Measurements from ENCODE around the gene GPANK1. TPM values are rescaled to one million over a fixed set of nuclear protein-coding genes. Genes with fewer than 3 reads are reported as not detected.
"Not testable (repeated sequence)": the region's sequence is repeated elsewhere in the genome, so short reads cannot be mapped to it uniquely, and the experiment has no call there.

GPANK1 gene
- total RNA-seq (10 to 100 TPM in 1 of 2 donors, 1 to 10 TPM in 1; 9.2 to 11.9 TPM), total RNA-seq (26.5 to 26.8 reads per million in 2 donors)

- ATAC-seq, result peak; percentile 50
- Mint-ChIP-seq H3K27me3 (no peaks in the 10 kb centered on the region), H3K4me1 (peaks cover 46% of the 10 kb centered on the region), H3K27ac (peak within 1 kb of the TSS; percentile 97), H3K4me3 (peak within 1 kb of the TSS; percentile 97), H3K36me3 (ENCODE audit: low read depth) (peaks cover 9% of the 10 kb centered on the region)
- no peaks in the 10 kb centered on the region for H3K9me3 ChIP-seq (ENCODE audit: control insufficient read depth, low read length, poor library complexity, severe bottlenecking)
- peak; percentile 77 to 83 (median 80) for DNase-seq
These were observed at the start of gene GPANK1 for GRCh38 chr6:31664790-31665500. Gene GPANK1 (minus strand): TSS chr6:31664997. CDS start chr6:31664478, 519 bp downstream.

DNA sequence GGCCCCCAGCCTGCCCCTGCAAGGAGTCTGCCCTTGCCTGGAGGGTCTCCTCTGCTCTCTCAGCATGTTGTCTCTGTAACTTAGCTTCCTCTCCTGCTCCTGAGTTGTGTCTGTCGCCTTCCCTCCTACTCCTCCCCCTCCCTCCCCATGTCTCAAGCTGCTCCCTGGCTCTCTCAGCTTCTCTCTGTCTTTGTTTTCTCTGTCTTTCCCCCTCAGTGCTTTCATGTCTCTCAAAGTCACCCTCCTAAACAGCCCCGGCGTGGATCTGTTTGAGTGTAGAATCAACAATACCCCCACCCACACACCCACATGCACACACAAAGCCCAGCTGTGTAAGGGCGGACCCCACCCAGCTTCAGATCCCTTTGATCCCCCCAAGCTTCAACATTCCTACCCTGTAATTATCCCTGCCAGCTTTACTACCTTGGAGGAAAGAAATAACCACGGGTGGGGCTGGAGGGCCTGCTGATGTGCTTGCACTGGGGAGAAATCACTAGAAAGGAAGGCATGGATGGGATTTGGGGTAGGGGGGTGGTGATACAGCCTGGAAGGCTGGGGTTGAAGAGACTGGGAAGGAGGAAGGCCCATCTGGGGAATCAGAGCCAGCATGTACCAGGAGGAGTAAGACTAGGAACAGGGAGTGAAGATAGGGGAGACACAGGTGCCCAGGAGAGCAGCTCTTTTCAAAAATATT, 49.3 kb upstream of the GPANK1 start:
- DNase-seq (no peak), ATAC-seq (no peak)
- no peaks in the 10 kb centered on the region for H3K36me3 Mint-ChIP-seq (ENCODE audit: low read depth)
- H3K9me3 ChIP-seq (ENCODE audit: control insufficient read depth, low read length, poor library complexity, severe bottlenecking), result no peaks in the 10 kb centered on the region
- H3K4me3 Mint-ChIP-seq, result no peak overlapping the region
- H3K27ac Mint-ChIP-seq, result no peak overlapping the region
- H3K4me1 Mint-ChIP-seq, result peaks cover 24% of the 10 kb centered on the region
- peaks cover 10% of the 10 kb centered on the region for H3K27me3 Mint-ChIP-seq

GRCh38 chr6:31713465-31713864, 48.7 kb upstream of the GPANK1 start:
- H3K4me3 Mint-ChIP-seq, result no peak overlapping the region
- H3K36me3 Mint-ChIP-seq (ENCODE audit: low read depth), result no peaks in the 10 kb centered on the region
- peaks cover 10% of the 10 kb centered on the region for H3K27me3 Mint-ChIP-seq
- H3K9me3 ChIP-seq (ENCODE audit: control insufficient read depth, low read length, poor library complexity, severe bottlenecking), result no peaks in the 10 kb centered on the region
- no peak overlapping the region for H3K27ac Mint-ChIP-seq
- ATAC-seq (no peak), DNase-seq (no peak)
- peaks cover 19% of the 10 kb centered on the region for H3K4me1 Mint-ChIP-seq

GRCh38 chr6:31712296-31712695, 47.5 kb upstream of the GPANK1 start:
- H3K27ac Mint-ChIP-seq, result no peak overlapping the region
- H3K4me1 Mint-ChIP-seq, result peaks cover 19% of the 10 kb centered on the region
- H3K36me3 Mint-ChIP-seq (ENCODE audit: low read depth), result no peaks in the 10 kb centered on the region
- DNase-seq (no peak), ATAC-seq (peak; percentile 64)
- H3K4me3 Mint-ChIP-seq, result no peak overlapping the region
- H3K27me3 Mint-ChIP-seq, result peaks cover 10% of the 10 kb centered on the region
- H3K9me3 ChIP-seq (ENCODE audit: control insufficient read depth, low read length, poor library complexity, severe bottlenecking), result no peaks in the 10 kb centered on the region

DNA sequence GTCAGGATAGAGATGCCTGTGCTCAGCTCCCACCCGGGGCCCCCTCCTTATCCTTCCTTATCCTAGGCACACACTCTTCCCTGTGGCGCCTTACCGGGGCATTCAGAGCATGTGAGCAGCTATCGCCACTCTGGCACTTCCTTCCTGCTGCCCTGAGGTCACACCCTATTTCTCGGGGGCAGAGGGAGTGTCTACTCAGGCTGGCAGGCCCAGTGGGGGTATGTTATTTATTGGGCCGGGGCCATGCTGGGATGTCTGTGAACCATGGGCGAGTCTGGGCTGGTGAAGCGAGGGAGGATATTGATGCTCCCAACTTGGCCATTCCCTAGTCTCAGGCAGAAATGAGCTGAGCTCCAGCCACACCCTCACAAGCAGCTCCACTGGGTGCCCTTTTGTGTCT, 46.4 kb upstream of the GPANK1 start:
- no peaks in the 10 kb centered on the region for H3K9me3 ChIP-seq (ENCODE audit: control insufficient read depth, low read length, poor library complexity, severe bottlenecking)
- Mint-ChIP-seq H3K27me3 (peaks cover 10% of the 10 kb centered on the region), H3K4me1 (peaks cover 19% of the 10 kb centered on the region), H3K36me3 (ENCODE audit: low read depth) (no peaks in the 10 kb centered on the region), H3K4me3 (no peak overlapping the region), H3K27ac (peak overlapping the region; percentile 63)
- DNase-seq, result no peak
- no peak for ATAC-seq

DNA sequence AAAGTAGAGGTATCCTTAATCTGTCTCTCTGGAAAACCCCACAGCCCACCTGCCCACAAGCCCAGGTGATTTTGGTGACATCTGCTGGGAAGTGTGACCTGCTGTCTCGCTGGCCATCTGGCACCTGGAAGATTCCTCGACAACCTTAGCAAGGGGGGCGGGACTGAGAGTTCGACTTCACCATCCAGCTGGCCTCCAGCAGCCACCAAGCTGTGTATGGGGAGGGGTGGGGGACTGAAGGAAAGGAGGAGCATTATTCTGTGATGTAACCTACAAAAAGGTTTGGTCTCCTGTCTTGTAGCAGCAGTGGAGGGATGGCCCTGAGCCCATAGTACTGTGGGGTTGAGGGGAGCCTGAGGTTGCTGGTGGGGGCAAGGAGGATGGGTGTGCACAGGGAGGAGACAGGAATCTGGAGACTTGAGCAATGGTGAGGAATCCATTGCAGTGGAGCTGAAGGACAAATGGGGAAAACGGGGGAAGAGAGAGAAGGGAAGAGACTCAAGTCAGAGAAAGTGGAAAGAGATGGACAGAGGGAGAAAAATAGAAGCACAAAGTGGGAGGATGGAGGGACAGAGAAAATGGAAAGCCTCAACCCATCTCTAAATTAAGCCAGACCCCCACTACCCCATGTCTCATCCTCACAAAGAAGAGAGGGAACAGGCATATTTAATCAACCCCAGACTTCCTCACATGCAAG, 45.9 kb upstream of the GPANK1 start:
- Mint-ChIP-seq H3K27me3 (peaks cover 10% of the 10 kb centered on the region), H3K4me1 (peaks cover 19% of the 10 kb centered on the region), H3K4me3 (peak overlapping the region; percentile 77), H3K27ac (peak overlapping the region; percentile 63), H3K36me3 (ENCODE audit: low read depth) (no peaks in the 10 kb centered on the region)
- ATAC-seq, result no peak
- DNase-seq, result no peak
- H3K9me3 ChIP-seq (ENCODE audit: control insufficient read depth, low read length, poor library complexity, severe bottlenecking), result no peaks in the 10 kb centered on the region

DNA sequence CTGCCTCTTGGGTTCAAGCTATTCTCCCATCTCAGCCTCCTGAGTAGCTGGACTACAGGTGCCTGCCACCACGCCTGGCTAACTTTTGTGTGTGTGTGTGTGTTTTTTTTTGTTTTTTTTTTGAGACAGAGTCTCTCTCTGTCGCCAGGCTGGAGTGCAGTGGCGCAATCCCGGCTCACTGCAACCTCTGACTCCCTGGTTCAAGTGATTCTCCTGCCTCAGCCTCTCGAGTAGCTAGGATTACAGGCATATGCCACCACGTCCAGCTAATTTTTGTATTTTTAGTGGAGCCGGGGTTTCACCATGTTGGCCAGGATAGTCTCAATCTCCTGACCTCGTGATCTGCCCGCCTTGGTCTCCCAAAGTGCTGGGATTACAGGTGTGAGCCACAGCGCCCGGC, 44.4 kb upstream of the GPANK1 start:
- not testable (repeated sequence) for H3K4me3 Mint-ChIP-seq; H3K27me3 Mint-ChIP-seq; H3K27ac Mint-ChIP-seq; DNase-seq; ATAC-seq; H3K36me3 Mint-ChIP-seq (ENCODE audit: low read depth); H3K9me3 ChIP-seq (ENCODE audit: control insufficient read depth, low read length, poor library complexity, severe bottlenecking)
- peaks cover 17% of the 10 kb centered on the region for H3K4me1 Mint-ChIP-seq

DNA sequence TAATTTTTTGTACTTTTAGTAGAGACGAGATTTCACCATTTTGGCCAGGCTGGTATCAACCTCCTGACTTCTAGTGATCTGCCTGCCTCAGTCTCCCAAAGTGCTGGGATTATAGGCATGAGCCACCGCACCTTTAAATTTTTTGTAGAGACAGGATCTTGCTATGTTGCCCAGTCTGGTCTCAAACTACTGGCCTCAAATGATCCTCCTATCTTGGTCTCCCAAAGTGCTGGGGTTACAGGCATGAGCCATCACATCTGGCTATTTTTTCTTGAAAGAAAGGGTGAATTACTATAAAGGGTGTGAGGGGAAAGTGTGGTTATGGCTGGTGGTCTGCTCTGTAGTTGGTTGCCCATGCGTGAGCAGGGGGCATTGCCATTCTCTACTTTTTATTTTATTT, 43.4 kb upstream of the GPANK1 start:
- ATAC-seq (no peak), DNase-seq (no peak)
- H3K9me3 ChIP-seq (ENCODE audit: control insufficient read depth, low read length, poor library complexity, severe bottlenecking), result no peaks in the 10 kb centered on the region
- Mint-ChIP-seq H3K27ac (no peak overlapping the region), H3K4me1 (peaks cover 18% of the 10 kb centered on the region), H3K27me3 (peaks cover 9% of the 10 kb centered on the region), H3K4me3 (no peak overlapping the region), H3K36me3 (ENCODE audit: low read depth) (no peaks in the 10 kb centered on the region)

DNA sequence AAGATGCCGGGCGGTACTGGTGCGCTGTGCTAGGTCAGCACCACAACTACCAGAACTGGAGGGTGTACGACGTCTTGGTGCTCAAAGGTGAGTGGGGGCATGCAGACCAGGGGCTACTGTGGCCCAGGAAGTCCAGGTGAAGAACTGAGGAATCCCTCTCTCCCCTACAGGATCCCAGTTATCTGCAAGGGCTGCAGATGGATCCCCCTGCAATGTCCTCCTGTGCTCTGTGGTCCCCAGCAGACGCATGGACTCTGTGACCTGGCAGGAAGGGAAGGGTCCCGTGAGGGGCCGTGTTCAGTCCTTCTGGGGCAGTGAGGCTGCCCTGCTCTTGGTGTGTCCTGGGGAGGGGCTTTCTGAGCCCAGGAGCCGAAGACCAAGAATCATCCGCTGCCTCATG, 42.9 kb upstream of the GPANK1 start:
- ATAC-seq (no peak), DNase-seq (no peak)
- no peaks in the 10 kb centered on the region for H3K9me3 ChIP-seq (ENCODE audit: control insufficient read depth, low read length, poor library complexity, severe bottlenecking)
- Mint-ChIP-seq H3K4me3 (no peak overlapping the region), H3K36me3 (ENCODE audit: low read depth) (peaks cover 1% of the 10 kb centered on the region), H3K27me3 (peaks cover 4% of the 10 kb centered on the region), H3K27ac (no peak overlapping the region), H3K4me1 (peaks cover 18% of the 10 kb centered on the region)

DNA sequence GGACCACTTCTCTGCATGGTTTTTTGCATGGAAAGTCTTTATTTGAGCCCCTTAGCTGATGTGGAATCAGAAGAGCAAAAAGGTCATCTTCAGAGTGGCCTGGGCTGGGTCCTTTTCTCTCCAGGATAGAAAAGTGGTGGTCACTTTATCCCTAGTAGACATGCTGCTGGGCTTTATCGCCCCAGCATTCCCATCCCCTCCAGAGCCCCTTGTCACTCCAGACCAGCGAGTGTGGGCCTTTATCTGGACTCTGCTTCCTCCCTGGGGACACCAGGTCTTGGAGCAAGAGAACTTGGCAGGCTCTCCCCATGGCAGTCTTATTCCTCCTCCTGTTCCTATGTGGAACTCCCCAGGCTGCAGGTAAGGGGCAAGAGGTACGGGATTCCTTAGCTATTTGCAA, 41.8 kb upstream of the GPANK1 start, which contains the start of gene LY6G6F:
LY6G6F (plus strand) TSS at position 268 of the 400 bp plus-strand sequence; CDS start at position 309, 41 bp downstream.
- DNase-seq (no peak), ATAC-seq (no peak)
- Mint-ChIP-seq H3K27ac (peak within 1 kb of the TSS; percentile 57), H3K4me1 (peaks cover 21% of the 10 kb centered on the region), H3K36me3 (ENCODE audit: low read depth) (peaks cover 7% of the 10 kb centered on the region), H3K27me3 (no peaks in the 10 kb centered on the region), H3K4me3 (no peak within 1 kb of the TSS)
- no peaks in the 10 kb centered on the region for H3K9me3 ChIP-seq (ENCODE audit: control insufficient read depth, low read length, poor library complexity, severe bottlenecking)

GRCh38 chr6:31705931-31706330, 41.1 kb upstream of the GPANK1 start:
- Mint-ChIP-seq H3K36me3 (ENCODE audit: low read depth) (peaks cover 7% of the 10 kb centered on the region), H3K27me3 (no peaks in the 10 kb centered on the region)
- no peaks in the 10 kb centered on the region for H3K9me3 ChIP-seq (ENCODE audit: control insufficient read depth, low read length, poor library complexity, severe bottlenecking)

GRCh38 chr6:31702819-31703716, 38.3 kb upstream of the GPANK1 start, which contains the start of gene ABHD16A:
Gene ABHD16A (minus strand): TSS chr6:31703324. CDS start chr6:31703281, 43 bp downstream.
- peak; percentile 93 for ATAC-seq
- peak within 1 kb of the TSS; percentile 100 for H3K4me3 Mint-ChIP-seq
- H3K9me3 ChIP-seq (ENCODE audit: control insufficient read depth, low read length, poor library complexity, severe bottlenecking), result no peaks in the 10 kb centered on the region
- H3K27ac Mint-ChIP-seq, result peak within 1 kb of the TSS; percentile 100
- peaks cover 25% of the 10 kb centered on the region for H3K4me1 Mint-ChIP-seq
- no peaks in the 10 kb centered on the region for H3K27me3 Mint-ChIP-seq
- DNase-seq, result peak; percentile 92 to 93 (median 93)
- H3K36me3 Mint-ChIP-seq (ENCODE audit: low read depth), result peaks cover 7% of the 10 kb centered on the region

More at GRCh38 chr6:31705931-31706330, 41.1 kb upstream of the GPANK1 start:
- ATAC-seq (no peak), DNase-seq (no peak)
- Mint-ChIP-seq H3K4me3 (no peak overlapping the region), H3K27ac (no peak overlapping the region), H3K4me1 (peaks cover 24% of the 10 kb centered on the region)

Measured in T-helper 17 cell (primary cell).